GM19035 (cell line): ENCODE measurements around the gene SENP8.
A peak's percentile ranks its signal among the peaks of the same experiment; 100 is the strongest.
"Not testable (repeated sequence)": the region's sequence is repeated elsewhere in the genome, so short reads cannot be mapped to it uniquely, and the experiment has no call there.

Experiments
- ATAC-seq: cut with Tn5 transposase; IDR thresholded peaks from one replicate; pipeline ENCODE4 v1.9.1; 2021; ENCODE audit not compliant: unreplicated experiment

The SENP8 gene

DNA sequence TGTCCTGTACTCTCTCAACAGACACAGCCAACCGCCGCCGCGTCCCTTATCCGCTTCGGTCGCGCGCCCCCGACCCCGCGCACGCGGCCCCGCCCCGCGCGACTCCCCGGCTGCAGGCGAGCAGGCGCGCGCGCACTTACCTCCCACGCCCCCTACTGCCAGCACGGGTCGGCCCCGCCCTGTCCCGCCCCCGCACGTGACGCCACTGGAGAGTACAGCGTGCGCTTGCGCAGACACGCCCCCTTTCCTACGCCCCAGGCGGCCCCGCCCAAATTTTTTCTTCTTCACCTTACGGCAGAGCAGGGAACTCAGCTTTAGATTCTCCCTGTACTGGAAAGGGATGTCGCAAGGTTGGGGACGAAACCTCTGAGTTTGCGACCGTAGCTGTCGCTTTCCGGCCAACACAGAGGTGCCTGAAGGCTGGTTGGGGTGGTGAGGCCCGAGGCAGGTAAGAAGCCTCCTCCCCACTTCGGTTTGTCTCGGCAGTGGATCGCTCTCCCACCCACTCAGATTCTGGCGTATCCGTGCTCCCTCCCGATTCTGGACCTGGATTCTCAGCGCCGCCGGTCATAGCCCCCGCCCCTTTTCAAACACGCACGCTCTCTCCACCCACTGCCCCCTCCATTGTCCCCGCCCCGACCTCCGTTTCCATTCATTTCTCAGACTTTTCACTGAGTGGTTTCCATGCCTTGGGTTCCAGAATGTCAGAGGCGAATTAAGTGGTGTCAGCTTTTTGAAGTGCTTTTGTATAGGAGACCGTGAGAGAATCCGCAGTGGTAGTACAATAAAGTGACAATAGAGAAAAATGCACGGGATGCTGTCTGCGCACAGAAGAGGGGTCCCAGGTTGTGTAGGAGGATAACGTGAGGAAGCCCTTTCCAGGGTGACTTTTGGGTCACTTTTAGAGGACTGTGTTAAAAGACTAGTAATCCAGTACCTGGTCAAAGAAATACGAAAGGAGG is at the start of gene SENP8, which contains the start of gene MYO9A:
SENP8 (plus strand) TSS at position 387 of the 962 bp plus-strand sequence. CDS start 21,221 bp downstream, outside the sequence.
MYO9A (minus strand) TSS at position 134 of the 962 bp plus-strand sequence. CDS start 71,587 bp downstream, outside the sequence.
- peak; percentile 65 for ATAC-seq

DNA sequence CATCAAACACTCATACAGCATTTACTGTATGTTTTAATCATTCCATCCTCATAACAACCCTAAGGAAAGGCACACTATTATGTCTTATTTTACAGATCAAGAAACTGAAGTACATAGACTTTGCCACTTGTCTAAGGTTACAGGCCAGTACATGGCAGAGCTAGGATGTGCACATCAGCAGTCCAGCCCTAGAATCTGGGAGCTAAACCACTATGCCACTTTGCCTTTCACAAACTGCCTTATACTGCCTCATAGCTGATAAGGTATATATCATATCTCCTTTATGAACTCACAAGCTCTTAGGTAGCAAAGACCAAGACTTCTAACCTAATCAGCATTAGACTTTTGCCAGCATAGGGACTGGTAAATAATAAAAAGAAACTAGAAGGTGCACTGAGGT is 49.3 kb upstream of the SENP8 start:
- ATAC-seq = no peak

DNA sequence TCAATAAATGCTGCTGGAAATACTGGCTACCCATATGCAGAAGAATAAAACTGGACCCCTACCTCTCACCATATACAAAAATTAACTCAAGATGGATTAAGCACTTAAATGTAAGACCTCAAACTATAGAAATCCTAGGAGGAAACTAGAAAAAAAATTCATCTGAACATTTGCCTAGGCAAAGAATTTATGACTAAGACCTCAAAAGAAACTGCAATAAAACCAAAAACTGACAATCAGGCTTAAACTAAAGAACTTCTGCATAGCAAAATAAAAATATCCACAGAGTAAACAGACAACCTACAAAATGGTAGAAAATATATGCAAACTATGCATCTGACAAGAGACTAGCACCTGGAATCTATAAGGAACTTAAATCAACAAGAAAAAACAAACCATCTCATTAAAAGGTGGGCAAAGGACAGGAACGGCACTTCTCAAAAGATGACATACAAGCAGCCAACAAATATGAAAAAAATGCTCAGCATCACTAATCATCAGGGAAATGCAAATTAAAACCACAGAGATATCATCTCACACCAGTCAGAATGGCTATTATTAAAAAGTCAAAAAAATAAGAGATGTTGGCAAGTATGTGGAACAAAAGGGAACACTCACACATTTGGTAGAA is 47.3 kb upstream of the SENP8 start:
- no peak for ATAC-seq

DNA sequence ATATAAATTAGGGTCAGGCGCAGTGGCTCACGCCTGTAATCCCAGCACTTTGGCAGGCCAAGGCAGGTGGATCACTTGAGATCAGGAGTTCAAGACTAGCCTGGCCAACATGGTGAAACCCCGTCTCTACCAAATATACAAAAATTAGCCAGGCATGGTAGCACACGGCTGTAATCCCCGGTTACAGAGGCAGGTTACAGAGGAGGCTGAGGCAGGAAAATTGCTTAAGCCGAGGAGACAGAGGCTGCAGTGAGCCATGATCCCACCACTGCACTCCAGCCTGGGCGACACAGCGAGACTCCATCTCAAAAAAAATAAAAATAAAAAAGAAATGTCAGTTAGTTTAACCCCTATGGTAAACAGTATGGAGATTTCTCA is 46.8 kb upstream of the SENP8 start:
- not testable (repeated sequence) for ATAC-seq

- no peak for ATAC-seq
Measured at GRCh38 chr15:72074335-72075060, 43.7 kb upstream of the SENP8 start.

GRCh38 chr15:72077950-72078349 is 40.3 kb upstream of the SENP8 start:
- no peak for ATAC-seq

- ATAC-seq = no peak
Measured at GRCh38 chr15:72078887-72079286, 39.3 kb upstream of the SENP8 start.

- ATAC-seq = no peak
Measured at GRCh38 chr15:72082176-72082575, 36.0 kb upstream of the SENP8 start.

GRCh38 chr15:72086010-72086697 is 32.0 kb upstream of the SENP8 start:
- ATAC-seq = no peak

DNA sequence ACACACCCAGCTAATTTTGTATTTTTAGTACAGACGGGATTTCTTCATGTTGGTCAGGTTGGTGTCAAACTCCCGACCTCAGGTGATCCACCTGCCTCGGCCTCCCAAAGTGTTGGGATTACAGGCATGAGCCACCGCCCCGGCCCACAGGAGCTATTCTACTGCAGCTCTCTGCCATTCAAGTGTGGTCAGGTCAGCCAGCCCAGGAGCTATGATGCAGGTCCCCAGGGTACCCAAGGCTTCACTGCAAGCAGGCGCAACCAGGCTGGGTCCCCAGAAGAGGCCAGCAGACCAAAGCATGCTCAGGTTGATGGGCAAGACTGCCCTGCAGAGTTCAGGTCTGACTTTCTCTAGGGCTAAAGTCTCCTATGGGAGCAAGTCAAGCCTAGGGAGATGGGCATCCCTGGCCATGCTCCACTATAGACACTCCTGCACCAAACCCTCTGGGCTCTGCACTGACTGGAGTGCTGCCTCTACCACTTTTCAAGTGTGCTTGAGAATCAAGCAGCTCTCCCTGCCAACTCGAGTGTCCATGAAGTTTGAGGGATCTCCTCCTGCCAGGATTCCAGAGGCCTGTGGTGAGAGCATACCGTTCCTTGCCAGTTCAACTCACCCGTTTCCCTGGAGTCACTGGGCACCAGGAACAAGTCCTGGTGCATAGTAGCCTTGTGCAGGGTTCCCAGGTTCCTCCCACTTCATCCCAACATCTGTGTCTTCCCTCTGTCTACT is 31.1 kb upstream of the SENP8 start:
- ATAC-seq = no peak

DNA sequence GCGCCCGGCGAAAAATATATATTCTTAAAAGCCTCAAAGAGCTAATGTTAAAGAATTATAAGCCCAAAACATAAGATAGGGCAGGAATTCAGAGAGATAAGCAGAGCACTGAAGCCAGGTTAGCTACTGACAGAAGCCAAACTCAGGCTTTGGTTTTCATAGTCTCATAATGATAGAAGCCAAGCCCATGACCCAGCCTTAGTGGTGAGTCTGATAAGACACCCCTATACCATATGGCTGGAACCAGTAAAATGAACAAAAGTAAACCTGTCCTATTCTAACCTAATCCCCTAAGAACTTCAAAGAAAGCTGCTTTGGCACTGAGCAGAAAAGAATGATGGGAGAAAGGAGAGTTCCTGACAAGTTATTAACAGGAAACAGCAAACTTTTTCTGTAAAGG is 26.2 kb upstream of the SENP8 start:
- no peak for ATAC-seq

DNA sequence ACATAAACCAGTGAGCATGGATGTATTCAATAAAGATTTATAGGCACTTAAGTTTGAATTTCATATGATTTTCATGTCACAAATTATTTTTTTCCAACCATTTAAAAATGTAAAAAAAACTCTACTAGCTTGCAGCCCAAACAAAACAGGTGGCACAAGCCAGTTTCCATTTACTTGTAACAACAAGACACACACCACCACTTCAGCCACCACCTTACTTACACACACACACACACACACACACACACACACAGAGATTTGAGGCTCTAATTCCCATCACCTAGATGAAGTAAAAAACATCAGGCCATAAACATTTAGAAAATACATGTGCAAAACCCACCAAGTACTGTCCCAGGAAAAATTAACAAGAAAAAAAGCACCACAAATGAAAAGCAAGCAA is 25.5 kb upstream of the SENP8 start:
- ATAC-seq = no peak

DNA sequence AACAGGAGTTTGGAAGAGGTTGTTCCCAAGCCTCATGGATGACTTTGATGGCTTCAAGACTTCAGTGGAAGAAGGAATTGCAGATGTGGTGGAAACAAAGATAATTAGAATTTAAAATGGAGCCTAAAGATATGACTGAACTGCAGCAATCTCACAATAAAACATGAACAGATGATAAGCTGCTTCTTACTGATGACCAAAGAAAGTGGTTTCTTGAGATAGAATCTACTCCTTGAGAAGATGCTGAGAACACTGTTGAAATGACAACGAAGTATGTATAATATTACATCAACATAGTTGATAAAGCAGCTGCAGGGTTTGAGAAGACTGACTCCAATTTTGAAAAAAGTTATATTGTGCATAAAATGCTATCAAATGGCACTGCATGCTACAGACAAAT is 21.4 kb upstream of the SENP8 start:
- ATAC-seq = no peak

DNA sequence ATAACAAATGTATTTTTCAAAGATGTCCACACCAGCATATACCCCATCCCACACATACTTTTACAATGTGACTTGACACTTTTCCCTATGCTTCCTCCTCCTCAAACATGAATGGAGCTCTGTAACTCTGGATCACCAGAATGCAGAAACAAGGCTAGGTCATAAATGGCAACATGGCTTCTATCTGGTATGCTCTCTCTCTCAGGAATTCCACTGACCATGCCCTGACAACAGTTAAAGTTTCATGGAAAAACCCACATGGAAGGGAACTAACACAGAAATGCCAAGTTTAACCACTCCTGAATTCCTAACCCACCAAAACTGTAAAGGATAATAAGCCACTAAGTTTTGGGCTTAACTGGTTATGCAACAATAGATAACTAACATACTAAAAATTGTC is 20.2 kb upstream of the SENP8 start:
- no peak for ATAC-seq

DNA sequence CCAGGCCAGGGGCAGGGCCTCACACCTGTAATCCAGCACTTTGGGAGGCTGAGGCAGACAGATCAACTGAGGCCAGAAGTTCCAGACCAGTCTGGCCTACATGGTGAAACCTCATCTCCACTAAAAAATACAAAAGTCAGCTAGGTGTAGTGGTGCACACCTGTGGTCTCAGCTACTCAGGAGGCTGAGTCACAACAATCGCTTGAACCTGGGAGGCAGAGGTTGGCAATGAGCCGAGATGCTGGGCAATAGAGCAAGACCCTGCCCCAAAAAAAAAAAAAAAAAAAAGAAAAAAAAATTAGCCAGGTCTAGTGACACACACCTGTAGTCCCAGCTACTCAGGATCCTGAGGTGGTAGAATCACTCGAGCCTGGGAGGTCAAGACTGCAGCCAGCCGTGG is 19.0 kb upstream of the SENP8 start:
- ATAC-seq = no peak

DNA sequence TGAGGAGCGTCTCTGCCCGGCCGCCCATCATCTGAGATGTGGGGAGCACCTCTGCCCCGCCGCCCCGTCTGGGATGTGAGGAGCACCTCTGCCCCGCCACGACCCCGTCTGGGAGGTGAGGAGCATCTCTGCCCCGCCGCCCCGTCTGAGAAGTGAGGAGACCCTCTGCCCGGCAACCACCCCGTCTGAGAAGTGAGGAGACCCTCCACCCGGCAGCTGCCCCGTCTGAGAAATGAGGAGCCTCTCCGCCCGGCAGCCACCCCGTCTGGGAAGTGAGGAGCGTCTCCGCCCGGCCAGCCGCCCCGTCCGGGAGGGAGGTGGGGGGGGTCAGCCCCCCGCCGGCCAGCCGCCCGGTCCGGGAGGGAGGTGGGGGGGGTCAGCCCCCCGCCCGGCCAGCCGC is 17.7 kb upstream of the SENP8 start:
- not testable (repeated sequence) for ATAC-seq

GRCh38 chr15:72105111-72105510 is 13.1 kb upstream of the SENP8 start:
- no peak for ATAC-seq

DNA sequence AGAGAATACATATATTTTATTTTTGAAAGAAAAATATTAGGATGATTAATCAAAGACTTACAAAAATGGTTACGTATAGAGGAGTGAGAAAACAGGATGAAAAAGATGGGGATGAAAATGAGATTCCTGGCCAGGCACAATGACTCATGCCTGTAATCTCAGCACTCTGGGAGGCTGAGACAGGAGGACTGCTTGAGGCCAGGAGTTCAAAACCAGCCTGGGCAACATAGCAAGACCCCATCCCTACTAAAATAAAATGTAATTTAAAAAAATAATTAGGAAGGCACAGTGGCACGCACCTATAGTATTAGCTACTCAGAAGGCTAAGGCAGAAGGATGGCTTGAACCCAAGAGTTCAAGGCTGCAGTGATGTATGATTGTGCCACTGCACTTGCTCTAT is 12.1 kb upstream of the SENP8 start:
- ATAC-seq = no peak

- ATAC-seq = no peak
Measured at GRCh38 chr15:72110355-72110754, 7.8 kb upstream of the SENP8 start.

DNA sequence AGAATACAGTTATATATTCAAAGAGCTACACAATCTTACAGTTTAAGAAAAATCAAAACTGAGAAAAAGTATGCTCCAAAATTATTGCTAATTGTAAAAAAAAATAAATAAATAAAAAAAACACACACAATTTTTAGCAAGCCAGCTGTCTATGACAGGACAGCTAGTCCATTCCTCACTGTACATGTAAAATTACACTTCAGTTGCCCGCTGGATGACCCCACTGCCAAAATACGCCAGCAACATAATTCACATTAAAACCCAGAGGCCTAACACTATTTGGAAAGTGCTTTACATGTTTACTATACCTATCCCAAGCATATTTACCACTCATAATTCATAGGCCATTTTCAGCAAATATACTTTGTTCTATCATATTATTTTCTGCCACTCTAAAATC is 6.1 kb upstream of the SENP8 start:
- no peak for ATAC-seq
